ENCODE data around the gene DCAF10. TPM values are rescaled to one million over a fixed set of nuclear protein-coding genes. Genes with fewer than 3 reads are reported as not detected.

DCAF10 gene
- total and polyA plus RNA-seq, 2 of the 8 experiments (the other 6 are each of a cell fraction or from before 2014, with no cell fraction given), result 7.1 to 15.0 TPM

DNA sequence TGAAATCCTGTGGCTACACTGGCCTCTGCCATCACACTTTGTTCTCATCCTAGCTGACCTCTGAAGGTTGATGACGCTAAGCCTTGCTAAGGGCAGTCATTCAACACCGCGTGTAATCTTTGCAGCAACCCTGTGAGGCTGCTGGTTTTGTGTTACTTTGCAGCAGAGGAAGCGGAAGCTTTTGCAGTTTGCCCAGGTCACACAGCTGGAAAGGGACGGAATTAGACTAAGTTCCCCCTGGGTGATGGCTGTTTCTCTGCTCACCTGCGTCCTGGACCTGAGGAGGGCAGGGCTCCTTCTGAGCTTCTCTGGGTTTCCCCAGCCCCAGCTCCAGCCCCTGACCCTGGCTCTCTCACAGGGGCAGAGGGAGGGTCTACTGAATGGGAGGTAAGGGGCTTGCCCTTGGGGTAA, 110.7 kb downstream of the DCAF10 start:
- H2BK5ac ChIP-seq (ENCODE audit: low read depth, low read length), result no peak overlapping the region
- FAIRE-seq, result no peak
- H3K23ac ChIP-seq (ENCODE audit: insufficient read length), result no peak overlapping the region
- TF ChIP-seq TAF7 (optimal IDR thresholded peaks at IDR 0.05; ENCODE audit: borderline replicate concordance, low read depth, low read length) (no peak), SIX5 (IDR thresholded peaks at IDR 0.05; ENCODE audit: low read depth, low read length) (no peak), RBBP5 (IDR thresholded peaks at IDR 0.05; ENCODE audit: borderline replicate concordance, low read depth, low read length) (no peak), SAP30 (IDR thresholded peaks at IDR 0.05; ENCODE audit: insufficient read depth, insufficient replicate concordance, low read length) (no peak), BRCA1 (IDR thresholded peaks at IDR 0.05; ENCODE audit: low read depth, low read length) (no peak)
- ChIA-PET POLR2A (ENCODE audit: partially characterized antibody) (interaction anchor here (1.0 to 1.5 kb wide), 3 partner anchors 10 to 126 kb away, joined by 3 to 4 read pairs (median 3); partner anchors contain the start of gene EXOSC3), CTCF (ENCODE audit: partially characterized antibody) (interaction anchor here (0.6 to 1.8 kb wide), 16 partner anchors 13 to 490 kb away, joined by 3 to 6 read pairs (median 3); no protein-coding TSS in a partner anchor)
- H3K4me2 ChIP-seq (ENCODE audit: insufficient read depth in 1 of 2, low read depth in 2 of 2, low read length in 2 of 2), result no peak overlapping the region
- no peak overlapping the region; a peak in 1 of 7 replicates for H3K9ac ChIP-seq (replicated peaks in 1 of 4; ENCODE audit: extremely low read depth in 1 of 4, low read depth in 3 of 4, low read length in 3 of 4)
- no peak overlapping the region for H2BK12ac ChIP-seq (ENCODE audit: low read depth, low read length)
- H3K4me1 ChIP-seq (replicated peaks in 1 of 4; ENCODE audit: control insufficient read depth in 3 of 4, insufficient read depth in 4 of 4, low read length in 3 of 4), result no peaks in the 10 kb centered on the region
- no peak overlapping the region for H3K14ac ChIP-seq (ENCODE audit: insufficient read length)
- H3K56ac ChIP-seq (replicated peaks; ENCODE audit: insufficient read length, low read depth, low read length), result no peak overlapping the region
- H2BK120ac ChIP-seq (replicated peaks; ENCODE audit: low read depth, low read length), result no peak overlapping the region
- H4K20me1 ChIP-seq (replicated peaks in 1 of 2; ENCODE audit: control insufficient read depth in 1 of 2, insufficient read depth in 2 of 2, low read length in 2 of 2), result no peaks in the 10 kb centered on the region
- H3K36me3 ChIP-seq (ENCODE audit: control insufficient read depth in 2 of 4, insufficient read depth in 4 of 4, low read length in 3 of 4), result no peaks in the 10 kb centered on the region
- H2AK5ac ChIP-seq (ENCODE audit: low read depth, low read length), result no peak overlapping the region
- WGBS, 2 experiments (ENCODE audit: extremely low coverage in 1 of 2, insufficient coverage in 1 of 2, insufficient read length in 1 of 2, insufficient replicate concordance in 2 of 2, low coverage in 1 of 2, low lambda C conversion rate in 2 of 2, missing lambda C conversion rate in 1 of 2), result 87% methylated on average over 6 of the region's 6 CpGs; no CpG with 5 or more reads in 1 of the 2 experiments
- no peaks in the 10 kb centered on the region for H3K79me2 ChIP-seq (ENCODE audit: control insufficient read depth in 1 of 2, insufficient read depth in 2 of 2, low read length in 2 of 2)
- no peak overlapping the region for H3K27ac ChIP-seq (ENCODE audit: low read depth, low read length)
- H3K79me1 ChIP-seq (ENCODE audit: low read depth, low read length), result no peaks in the 10 kb centered on the region
- H4K5ac ChIP-seq (ENCODE audit: insufficient read length, low read depth, low read length), result no peak overlapping the region
- H3K4ac ChIP-seq (replicated peaks; ENCODE audit: insufficient read length, low read depth, low read length), result no peak overlapping the region
- H3K23me2 ChIP-seq (ENCODE audit: low read depth, low read length), result no peaks in the 10 kb centered on the region
- H3K27me3 ChIP-seq (replicated peaks in 1 of 4; ENCODE audit: control insufficient read depth in 3 of 4, extremely low read depth in 1 of 4, insufficient read depth in 3 of 4, low read length in 3 of 4), result no peaks in the 10 kb centered on the region; a peak in 1 of 7 replicates
- H3K18ac ChIP-seq (ENCODE audit: extremely low read depth, low read length), result no peak overlapping the region
- DNase-seq (ENCODE audit: low read depth in 1 of 2, low spot score in 2 of 2), result no peak
- no peaks in the 10 kb centered on the region for H3K9me3 ChIP-seq (ENCODE audit: insufficient read depth in 2 of 2, low read depth in 1 of 2, low read length in 1 of 2)
- H3K4me3 ChIP-seq (ENCODE audit: extremely low read depth in 1 of 4, insufficient read depth in 2 of 4, low read depth in 3 of 4, low read length in 4 of 4), result no peak overlapping the region
- no peak overlapping the region for H2AFZ ChIP-seq (ENCODE audit: low read length)
- H2BK20ac ChIP-seq (ENCODE audit: low read length), result no peak overlapping the region
- H4K91ac ChIP-seq (replicated peaks; ENCODE audit: insufficient read length, low read length), result no peak overlapping the region
- H2BK15ac ChIP-seq (ENCODE audit: low read length), result no peak overlapping the region
- no peak overlapping the region for H4K8ac ChIP-seq (ENCODE audit: extremely low read depth, insufficient read depth, low read length)

All from H1 (cell line).